HG03558 (cell line): ENCODE results near the gene LYSET.
"Not testable (repeated sequence)": the region's sequence is repeated elsewhere in the genome, so short reads cannot be mapped to it uniquely, and the experiment has no call there.

ENCODE experiments used
- ATAC-seq: cut with Tn5 transposase; IDR thresholded peaks from one replicate; pipeline ENCODE4 v1.9.1; 2021; ENCODE audit warnings: moderate number of reproducible peaks; ENCODE audit not compliant: unreplicated experiment; ENCODE audit errors: extremely low read depth

LYSET gene, protein sequence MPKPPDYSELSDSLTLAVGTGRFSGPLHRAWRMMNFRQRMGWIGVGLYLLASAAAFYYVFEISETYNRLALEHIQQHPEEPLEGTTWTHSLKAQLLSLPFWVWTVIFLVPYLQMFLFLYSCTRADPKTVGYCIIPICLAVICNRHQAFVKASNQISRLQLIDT

DNA sequence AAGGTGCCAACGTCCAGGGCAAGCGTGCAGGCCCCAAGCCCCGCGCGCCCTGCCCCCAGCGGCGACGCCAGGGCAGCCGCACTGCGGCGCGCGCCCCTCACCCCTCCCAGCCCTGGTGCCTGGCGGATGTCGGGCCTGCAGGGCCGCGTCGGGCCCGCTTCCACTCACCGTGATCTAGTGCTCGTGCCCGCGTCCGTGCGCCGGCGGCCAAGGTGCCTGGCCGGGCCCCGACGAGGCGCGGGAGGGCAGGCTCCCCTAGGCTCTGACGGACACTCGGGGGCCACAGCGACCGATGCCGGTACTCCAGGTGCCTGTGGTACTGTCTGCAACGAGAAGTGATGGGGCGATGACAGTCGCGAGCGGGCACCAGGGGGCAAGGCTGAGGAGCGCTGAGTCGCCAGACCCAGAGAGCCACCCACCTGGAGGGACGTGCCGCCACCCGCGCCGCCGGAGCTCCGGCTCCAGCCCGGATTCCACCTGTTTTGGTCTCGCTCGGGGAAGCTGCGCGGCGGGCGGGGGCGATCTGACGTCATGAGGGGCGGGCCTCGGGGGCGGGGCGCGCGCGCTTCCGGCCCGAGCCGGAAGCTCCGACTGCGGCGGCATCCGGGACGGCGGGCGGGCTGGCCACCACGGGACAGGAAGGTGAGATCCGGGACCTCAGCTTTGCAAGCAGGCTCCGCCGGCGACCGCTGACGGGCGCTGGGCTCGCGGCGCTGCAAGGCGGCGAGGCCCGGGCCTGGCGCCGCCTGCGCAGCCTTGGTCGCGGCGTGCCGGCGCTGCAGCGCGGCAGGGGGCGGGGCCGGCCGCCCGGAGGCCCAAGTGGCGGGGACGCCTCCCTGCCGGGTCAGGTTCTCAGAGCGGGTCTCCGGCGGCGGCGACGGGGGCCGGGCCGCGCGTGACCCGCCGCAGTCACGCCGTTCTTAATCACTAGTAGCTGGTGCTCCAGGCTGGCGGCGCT is at the start of gene LYSET, which contains the start of gene MOAP1:
Gene LYSET, plus strand, starts transcription at position 927 of the 958 bp plus-strand sequence. CDS start 89 bp downstream, outside the sequence.
Gene MOAP1, minus strand, starts transcription at position 507 of the 958 bp plus-strand sequence. CDS start 655 bp downstream, outside the sequence.
- ATAC-seq: peak; percentile 79

DNA sequence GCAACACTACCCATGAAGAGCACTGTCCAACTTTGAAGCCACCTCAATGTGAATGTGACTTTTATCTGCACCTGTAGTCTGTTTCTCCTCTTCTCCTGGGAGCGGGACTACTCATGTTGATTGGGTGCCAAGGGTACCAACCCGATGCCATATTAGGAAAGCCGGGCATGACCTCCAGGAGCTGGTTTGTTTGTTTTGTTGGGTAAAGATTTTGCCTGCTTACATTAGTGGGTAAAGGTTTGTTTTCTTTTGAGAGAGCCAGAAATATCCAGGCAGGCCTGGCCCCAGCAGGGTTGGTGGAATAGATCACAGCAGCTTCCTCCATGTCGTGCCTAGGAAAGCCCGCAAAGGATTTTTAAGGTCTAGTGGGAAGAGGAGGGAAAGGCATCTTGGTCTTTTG is 49.7 kb upstream of the LYSET start:
- no peak for ATAC-seq

DNA sequence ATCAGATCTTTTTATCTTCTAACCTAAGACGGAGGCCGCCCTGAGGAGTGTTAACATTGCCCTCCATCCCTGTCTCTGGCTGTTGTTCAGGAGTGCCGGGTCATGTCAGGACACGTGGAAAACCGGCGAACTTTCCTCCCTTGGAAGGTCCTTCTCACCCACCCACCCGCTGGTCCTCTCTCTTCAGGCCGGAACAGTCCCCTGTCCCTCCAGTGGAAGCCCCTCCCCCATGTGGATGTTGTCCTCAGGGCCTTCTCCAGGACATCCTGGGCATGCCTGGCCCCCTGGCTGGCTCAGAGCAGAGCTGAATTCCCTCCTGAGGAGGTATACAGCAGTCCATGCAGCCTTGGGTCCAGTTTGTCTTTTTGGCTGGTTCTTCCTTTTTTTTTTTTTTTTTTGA is 49.1 kb upstream of the LYSET start:
- no peak for ATAC-seq

DNA sequence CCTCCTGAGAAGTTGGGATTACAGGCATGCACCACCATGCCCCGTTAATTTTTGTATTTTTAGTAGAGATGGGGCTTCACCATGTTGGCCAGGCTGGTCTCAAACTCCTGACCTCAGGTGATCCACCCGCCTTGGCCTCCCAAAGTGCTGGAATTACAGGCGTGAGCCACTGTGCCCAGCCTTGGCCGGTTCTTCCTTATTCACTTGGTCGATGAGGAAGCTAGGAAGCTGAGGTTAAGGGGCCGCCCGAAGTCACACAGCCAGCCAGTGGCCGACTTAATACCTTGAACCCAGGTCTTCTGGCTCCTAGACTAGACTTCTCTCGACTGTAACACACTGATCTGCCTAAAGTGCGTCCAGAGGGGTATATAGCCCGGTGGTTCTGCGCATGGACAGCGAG is 48.6 kb upstream of the LYSET start:
- ATAC-seq: not testable (repeated sequence)

DNA sequence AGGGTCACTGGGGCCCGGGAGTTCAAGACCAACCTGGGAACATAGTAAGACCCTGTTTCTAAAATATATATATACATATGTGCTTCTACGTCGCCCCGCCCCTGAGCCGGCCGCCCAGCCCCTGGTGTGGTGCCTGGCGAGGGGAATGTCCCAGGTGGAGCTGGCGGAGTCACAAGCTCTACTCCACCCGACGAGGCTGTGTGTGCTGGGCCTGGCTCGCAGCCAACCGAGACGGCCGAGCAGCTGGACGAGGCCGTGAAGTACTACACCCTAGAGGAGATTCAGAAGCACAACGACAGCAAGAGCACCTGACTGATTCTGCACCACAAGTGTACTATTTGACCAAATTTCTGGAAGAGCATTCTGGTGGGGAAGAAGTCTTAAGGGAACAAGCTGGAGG is 47.3 kb upstream of the LYSET start:
- no peak for ATAC-seq

DNA sequence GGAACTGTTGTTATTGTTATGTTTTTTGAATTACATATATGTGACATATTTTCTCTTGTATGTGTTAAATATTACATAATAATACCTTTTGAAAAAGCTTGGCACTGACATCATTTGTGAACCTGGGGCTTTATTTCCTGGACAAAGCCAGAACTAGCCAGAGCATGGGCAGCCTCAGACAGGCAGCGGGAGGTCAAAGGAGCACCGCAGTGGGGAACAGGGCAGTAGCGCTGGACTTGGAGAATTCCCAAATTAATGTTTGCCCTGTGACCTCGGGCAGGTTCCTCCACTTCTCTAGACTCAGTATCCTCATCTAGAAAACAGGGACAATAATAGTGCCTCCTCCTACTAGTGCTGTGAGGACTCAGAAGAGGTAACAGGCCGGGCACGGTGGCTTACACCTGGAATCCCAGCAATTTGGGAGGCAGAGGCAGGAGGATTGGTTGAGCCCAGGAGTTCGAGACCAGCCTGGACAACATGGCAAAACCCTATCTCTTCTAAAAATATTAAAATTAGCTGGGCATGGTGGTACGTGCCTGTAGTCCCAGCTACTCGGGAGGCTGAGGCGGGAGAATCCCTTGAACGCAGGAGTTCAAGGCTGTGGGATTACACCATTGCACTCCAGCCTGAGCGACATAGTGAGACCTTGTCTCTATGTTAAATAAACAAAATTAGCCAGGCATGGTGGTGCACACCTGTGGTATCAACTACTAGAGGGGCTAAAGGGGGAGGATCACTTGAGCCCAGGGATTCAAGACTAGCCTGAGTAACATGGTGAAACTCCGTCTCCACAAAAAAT is 42.1 kb upstream of the LYSET start:
- ATAC-seq: no peak

DNA sequence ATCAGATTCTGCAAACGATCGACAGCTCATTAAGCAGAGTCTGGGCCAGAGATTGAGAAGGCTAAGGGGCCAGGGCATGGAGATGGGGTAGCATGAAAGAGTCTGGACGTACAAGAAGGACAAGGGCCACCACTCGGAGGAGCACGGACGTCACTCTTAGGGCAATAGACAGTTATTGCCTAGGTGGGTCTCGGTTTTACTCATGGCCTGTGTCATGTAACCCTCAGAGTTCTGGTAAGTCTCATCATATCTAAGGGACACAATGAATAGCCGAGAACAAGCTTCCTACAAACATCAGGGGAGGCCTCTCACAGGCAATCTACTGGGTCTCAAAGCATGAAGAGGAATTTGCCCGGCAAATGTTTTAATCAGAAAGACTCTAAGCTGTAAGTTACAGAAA is 39.0 kb upstream of the LYSET start:
- no peak for ATAC-seq

DNA sequence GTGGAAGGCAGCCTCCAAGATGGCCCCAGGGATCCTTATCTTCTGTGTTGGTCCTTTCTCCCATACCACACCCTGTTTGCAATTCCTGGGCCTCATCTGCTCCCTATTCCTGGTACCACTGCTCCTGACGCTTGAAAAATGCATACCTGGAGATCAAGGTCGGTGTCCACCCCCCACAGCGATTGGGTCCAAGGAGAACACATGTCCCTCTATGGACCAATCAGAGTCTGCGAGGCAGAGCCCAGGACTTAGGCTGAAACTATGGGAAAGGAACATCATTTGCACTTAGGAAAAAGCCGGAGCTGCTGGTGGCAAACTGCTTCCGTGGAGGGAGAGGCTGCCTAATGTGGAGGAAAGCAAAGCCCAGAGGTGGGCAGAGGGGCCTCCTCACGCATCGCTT is 36.1 kb upstream of the LYSET start:
- no peak for ATAC-seq

DNA sequence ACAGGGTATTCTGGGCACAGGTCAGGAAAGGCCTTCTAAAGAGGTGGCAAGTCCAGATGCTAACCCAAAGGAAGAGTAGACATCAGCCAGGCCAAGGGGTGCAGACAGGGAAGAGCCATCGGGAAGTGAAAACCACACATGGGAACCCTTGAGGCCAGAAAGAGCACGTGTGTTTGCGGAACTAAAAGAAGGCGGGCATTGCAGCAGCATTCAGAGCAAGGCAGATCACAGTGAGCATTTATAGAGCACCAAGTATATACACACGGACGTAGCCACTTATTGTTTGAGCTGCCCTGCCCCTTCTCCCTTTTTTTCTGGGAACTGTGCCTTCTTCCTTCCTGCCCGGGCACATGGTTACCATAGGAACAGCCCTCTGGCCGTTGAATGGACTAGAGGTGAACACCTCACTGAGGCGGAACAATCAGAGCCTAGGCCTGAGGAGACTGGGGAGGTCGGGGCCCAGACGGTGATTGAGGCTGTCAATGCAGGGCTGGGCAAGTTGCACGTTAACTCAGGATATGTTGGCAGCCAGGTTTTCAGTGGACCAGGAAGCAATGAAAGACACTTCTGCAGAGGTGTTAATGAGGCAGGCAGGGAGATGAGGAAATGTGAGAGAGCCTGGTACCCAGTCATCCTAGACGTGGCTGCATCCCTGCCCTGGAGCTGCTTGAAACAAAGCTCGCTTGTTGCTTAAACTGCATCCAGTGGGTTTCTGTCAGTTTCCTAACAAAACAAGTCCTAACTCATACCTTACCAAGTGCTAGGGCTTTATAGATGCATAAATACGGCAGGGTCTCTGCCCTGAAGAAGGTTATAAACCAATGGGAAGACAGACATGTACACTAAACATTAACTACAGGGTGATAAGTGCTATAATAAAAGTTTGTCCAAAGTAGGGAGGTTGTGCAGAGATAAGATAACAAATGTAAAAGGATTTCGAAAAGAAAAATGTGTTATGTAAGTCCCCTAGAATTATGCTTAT is 34.6 kb upstream of the LYSET start:
- no peak for ATAC-seq

DNA sequence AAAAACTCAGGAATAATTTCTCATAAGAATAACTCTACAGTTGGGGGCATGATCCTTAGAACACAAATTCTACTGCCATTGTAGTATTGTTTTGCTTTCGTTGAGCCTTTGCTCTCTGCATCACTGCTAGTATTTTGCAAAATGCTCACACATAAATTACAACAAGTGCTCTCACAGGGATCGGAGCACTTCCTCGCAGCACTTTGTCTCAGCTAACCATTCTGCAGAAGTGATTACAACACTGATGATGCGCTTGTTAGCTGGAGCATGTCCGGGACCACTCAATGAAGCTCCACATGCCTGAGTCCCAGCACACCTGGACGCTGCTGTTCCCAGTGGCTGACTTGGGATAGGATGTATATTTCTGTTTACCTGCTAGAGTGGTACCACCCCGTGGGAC is 32.0 kb upstream of the LYSET start:
- ATAC-seq: no peak

DNA sequence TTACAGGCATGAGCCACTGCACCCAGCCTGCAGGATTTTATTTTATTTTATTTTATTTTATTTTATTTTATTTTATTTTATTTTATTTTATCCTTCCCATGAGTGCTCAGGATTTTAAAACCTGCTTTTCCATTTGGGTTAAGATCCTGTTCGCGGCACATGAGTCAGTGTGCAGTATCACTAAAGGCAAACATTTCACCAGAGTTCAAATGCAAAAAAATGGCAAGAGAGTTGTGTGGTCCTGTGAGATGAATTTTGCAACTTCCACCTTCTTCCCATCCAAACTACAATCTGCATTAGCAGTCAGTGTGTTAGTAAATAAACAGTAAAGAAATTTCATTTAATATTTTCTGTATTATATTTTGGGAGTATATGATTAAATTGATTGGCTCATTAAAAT is 29.4 kb upstream of the LYSET start:
- no peak for ATAC-seq

DNA sequence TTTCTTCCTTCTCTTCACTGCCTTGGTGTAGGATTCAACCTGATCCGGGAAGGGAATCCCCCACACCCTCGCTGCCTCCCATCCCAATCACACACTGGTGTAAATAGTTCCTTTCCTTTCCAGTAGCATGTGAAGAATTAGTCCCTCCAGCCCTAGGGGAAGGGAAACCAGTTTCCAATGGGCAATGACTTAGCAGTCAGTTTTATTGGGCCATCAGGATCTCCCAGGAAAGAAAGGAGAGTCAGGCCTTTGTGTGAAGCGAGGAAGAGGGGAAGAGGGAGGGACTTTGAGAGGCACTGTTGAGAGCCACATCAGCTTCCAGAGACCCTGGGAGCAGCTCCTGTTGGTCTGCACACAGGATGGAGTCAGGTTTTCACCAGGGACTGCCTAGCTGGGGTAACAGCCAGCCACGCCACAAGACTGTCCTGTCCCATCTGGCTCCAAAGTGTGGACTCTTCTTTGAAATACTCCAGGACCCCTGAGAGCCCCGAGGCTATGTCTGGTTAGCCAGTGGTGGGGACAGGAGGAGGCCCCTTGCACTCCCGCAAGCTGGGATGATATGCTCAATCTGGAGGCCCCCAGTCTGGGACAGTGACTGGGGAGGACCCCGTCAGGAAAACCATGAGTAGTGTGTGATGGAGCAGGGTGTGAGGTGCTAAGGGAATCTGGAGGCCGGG is 28.3 kb upstream of the LYSET start:
- no peak for ATAC-seq

DNA sequence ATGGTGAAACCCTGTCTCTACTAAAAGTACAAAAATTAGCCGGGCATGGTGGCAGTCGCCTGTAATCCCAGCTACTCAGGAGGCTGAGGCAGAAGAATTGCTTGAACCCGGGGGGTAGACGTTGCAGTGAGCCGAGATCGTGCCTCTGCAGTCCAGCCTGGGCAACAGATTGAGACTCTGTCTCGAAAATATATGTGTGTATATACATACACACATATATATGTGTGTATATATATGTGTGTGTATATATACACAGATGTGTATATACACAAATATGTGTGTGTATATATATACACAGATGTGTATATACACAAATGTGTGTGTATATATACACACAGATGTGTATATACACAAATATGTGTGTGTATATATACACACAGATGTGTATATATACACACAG is 26.8 kb upstream of the LYSET start:
- not testable (repeated sequence) for ATAC-seq

DNA sequence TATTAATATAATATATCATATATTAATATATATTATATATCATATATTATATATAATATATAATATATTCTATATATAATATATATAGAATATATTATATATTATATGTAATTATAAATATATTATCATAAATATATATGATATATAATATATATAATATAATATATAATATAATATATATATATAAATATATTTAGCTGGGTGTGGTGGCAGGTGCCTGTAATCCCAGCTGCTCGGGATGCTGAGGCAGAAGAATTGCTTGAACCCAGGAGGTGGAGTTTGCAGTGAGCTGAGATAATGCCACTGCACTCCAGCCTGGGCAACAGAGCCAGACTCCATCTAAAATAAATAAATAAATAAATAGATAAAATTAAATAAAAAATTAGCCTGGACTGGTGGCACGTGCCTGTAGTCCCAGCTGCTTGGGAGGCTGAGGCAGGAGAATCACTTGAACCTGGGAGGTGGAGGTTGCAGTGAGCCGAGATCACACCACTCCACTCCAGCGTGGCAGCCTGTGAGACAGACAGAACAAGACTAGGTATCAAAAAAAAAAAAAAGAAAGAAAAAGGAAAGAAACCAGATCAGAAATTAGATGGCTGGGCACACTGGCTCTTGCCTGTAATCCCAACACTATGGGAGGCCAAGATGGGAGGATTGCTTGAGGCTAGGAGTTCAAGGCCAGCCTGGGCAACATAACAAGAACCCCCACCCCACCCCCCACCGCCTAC is 25.3 kb upstream of the LYSET start:
- not testable (repeated sequence) for ATAC-seq

DNA sequence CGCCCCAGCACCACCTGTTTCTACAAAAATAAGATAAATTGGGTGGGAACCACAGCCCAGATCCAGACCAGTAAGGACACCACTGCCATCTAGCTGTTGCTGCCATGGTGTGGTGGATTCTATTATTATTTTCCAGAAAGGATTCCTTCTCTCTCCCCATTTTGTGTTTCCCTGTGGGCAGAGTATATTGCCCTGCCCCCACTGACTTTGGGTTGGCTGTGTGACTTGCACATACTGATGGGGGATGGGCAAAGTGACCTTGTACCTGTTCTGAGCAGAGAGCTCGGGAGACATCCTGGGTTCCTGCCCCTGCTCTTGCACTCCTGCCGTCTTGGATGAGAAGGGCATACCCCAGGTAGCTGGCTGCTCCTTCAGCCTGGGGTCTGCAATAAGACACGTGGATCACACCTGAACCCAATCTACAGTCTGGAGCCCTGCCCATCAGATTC is 24.7 kb upstream of the LYSET start:
- ATAC-seq: no peak

DNA sequence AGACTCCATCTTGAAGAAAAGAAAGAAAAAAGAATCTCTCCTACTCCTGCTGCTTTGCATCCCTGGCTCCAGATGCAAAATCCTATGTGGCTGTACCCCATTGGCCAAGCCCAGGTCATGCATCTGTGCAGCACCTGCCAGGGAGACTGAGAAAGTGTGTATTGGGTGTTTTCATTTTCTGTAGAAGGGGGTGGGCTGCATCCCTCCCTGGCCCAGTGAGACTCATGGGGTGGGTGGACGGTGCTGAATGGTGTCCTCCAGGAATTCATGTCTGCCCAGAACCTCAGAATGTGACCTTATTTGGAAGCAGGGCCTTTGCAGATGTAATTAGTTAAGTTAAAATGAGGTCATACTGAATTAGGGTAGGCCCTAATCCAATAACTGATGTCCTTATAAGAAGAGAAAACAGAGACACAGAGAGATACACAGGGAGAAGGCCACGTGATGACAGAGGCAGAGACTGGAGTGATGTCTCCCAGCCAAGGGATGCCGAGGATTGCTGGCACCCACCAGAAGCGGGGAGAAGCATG is 23.6 kb upstream of the LYSET start:
- ATAC-seq: no peak

DNA sequence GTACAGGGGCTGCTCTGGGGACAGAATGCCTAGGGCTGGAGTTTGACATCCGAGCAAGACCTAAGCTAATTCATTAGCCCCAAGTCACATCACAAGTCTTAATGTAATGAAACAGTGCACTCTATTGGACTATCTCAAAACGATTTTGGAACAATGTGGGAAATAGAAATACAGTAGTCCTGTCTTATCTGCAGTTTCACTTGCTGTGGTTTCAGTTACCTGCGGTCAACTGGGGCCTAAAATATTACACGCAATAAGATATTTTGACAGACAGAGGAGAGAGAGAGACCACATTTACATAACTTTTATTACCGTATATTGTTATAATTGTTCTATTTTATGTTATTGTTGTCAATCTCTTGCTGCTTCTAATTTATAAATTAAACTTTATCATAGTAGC is 21.6 kb upstream of the LYSET start:
- ATAC-seq: no peak
